Measurements from ENCODE around the gene POLR2B. TPM values are rescaled to one million over a fixed set of nuclear protein-coding genes. Genes with fewer than 3 reads are reported as not detected.

Gene POLR2B
- total RNA-seq, 1 donor from 2014 or later: 73.0 TPM

DNA sequence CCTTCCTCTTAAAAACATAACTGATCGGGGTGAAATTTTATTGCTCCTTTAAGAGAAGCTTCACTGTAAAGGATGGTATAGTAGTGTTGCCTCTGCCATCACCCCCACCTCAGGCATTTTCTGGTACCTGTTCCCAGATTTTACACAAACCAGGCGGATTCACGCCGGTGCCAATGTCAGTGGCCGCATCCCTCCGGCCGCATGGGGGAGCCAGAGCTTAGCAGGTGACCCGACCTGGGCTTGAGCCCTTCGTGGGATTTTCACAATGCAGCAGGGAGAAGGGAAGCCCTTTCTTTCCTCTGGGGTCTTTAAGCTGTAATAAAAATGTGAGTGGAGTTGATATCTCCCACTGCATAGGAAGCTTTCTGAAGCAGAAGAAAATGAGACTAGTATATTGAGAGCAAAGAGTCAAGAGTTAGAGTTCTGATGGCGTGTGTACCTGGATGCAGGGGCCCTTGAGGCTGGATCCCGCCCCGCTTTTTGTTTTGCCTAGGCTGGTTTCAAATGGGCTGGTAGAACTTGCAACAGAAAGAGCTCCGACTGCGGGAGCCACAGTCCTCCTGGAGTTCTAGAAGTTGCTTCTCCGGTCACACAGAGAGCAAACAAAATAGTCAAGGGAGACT is 59.4 kb downstream of the POLR2B start:
- TF ChIP-seq, protein P1, sequence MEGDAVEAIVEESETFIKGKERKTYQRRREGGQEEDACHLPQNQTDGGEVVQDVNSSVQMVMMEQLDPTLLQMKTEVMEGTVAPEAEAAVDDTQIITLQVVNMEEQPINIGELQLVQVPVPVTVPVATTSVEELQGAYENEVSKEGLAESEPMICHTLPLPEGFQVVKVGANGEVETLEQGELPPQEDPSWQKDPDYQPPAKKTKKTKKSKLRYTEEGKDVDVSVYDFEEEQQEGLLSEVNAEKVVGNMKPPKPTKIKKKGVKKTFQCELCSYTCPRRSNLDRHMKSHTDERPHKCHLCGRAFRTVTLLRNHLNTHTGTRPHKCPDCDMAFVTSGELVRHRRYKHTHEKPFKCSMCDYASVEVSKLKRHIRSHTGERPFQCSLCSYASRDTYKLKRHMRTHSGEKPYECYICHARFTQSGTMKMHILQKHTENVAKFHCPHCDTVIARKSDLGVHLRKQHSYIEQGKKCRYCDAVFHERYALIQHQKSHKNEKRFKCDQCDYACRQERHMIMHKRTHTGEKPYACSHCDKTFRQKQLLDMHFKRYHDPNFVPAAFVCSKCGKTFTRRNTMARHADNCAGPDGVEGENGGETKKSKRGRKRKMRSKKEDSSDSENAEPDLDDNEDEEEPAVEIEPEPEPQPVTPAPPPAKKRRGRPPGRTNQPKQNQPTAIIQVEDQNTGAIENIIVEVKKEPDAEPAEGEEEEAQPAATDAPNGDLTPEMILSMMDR (IDR thresholded peaks at IDR 0.05; ENCODE audit: borderline replicate concordance): peak; percentile 90
- intact Hi-C loops (cut with micrococcal nuclease): loop anchor here (10.0 kb wide), 1 partner anchor 247 kb away; no protein-coding TSS in a partner anchor
- Histone ChIP-seq H3K4me1 (peaks cover 50% of the 10 kb centered on the region), H3K9me3 (replicated peaks) (no peaks in the 10 kb centered on the region), H3K27ac (replicated peaks) (peak overlapping the region; percentile 49), H3K36me3 (peaks cover 64% of the 10 kb centered on the region), H3K4me3 (no peak overlapping the region), H3K27me3 (ENCODE audit: low read depth) (no peaks in the 10 kb centered on the region)
- peak; percentile 58 for DNase-seq

DNA sequence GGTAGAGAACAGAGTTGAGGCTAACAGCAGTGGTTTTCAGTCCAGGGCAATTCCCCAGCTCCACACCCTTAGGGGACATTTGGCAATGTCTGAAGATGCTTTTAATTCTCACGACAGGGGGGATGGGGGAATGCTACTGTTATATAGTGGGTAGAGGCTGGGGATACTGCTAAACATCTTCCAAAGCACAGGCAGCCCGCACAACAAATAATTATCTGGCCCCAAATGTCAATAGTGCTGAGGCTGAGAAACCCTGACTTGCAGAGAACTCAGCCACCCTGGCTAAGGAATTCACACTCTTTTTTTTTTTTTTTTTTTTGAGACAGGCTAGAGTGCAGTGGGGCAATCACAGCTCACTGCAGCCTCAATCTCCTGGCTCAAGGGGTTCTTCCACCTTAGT is 60.6 kb downstream of the POLR2B start:
- intact Hi-C loops (cut with micrococcal nuclease): loop anchor here (10.0 kb wide), 1 partner anchor 245 kb away; no protein-coding TSS in a partner anchor
- H3K36me3 ChIP-seq: peaks cover 58% of the 10 kb centered on the region
- peaks cover 62% of the 10 kb centered on the region for H3K4me1 ChIP-seq

DNA sequence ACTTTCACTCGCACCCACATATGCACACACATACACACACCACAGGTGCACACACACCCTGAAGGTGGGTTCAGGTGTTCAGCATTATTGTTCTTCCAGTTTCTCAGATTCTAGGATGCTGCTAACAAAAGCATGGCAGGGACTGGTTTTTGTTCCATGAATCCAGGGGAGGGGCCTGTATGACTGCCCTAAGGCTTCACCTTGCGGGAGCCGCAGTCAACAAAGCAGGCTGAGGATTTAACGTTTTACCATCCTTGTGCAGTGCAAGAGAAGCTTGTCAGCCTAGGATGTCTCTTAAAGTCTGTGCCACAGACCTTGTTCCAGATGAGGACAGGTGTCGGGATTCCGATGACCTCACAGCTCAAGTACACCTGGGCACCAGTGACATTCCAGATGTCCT is 61.8 kb downstream of the POLR2B start:
- Histone ChIP-seq H3K27ac (replicated peaks) (peak overlapping the region; percentile 86), H3K9me3 (replicated peaks) (no peaks in the 10 kb centered on the region), H3K4me1 (peaks cover 74% of the 10 kb centered on the region), H3K4me3 (no peak overlapping the region), H3K36me3 (peaks cover 52% of the 10 kb centered on the region), H3K27me3 (ENCODE audit: low read depth) (no peaks in the 10 kb centered on the region)
- intact Hi-C loops (cut with micrococcal nuclease): no loop called here
- TF ChIP-seq, protein P1 (IDR thresholded peaks at IDR 0.05; ENCODE audit: borderline replicate concordance): no peak
- no peak for DNase-seq

More for the DNA sequence above, 60.6 kb downstream of the POLR2B start:
- no peak overlapping the region for H3K4me3 ChIP-seq
- no peak for DNase-seq
- H3K27ac ChIP-seq (replicated peaks): peak overlapping the region; percentile 86
- TF ChIP-seq, protein P1 (IDR thresholded peaks at IDR 0.05; ENCODE audit: borderline replicate concordance): no peak
- H3K27me3 ChIP-seq (ENCODE audit: low read depth): no peaks in the 10 kb centered on the region
- H3K9me3 ChIP-seq (replicated peaks): no peaks in the 10 kb centered on the region

DNA sequence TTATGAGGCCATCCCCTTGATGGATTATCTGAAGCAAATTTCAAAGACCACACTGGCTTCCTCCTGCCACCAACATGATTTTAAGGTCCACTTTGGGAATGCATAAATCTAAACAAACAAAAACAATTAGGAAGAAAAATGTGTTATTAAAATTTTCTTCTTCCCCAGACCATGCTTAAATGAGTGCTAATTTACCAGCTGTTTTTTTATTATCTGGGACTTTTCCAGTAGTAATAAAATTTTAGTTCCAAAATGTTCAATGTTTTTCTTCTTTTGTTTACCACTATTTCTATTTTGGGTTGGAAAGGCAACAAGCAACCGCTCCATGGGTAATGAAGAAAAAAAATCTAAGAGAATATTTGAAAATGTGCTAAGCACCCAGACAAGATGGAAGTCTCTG is 62.3 kb downstream of the POLR2B start:
- peaks cover 48% of the 10 kb centered on the region for H3K36me3 ChIP-seq

DNA sequence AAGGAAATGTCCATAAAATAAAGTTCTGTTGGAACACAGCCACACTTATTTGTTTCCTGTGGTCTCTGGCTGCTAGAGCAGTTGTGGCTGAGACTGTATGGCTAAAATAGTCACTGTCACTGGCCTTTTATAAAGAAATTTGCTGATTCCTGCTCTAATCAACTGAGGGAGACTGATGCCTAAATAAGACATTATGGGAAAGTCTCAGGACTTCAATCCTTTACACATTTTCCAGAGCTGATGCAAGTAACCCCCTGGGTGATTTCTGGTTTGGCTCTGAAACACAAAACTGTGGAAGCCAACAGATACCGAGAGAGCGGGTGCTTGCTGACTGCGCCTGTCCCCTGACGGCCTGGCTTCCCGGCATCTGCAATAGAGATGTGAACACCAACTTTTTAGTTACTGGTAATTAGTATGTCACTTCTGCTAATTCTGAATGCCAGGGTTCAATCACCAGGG is 64.0 kb downstream of the POLR2B start:
- Histone ChIP-seq H3K27me3 (ENCODE audit: low read depth) (no peaks in the 10 kb centered on the region), H3K4me1 (peaks cover 96% of the 10 kb centered on the region), H3K27ac (replicated peaks) (peak overlapping the region; percentile 86), H3K4me3 (peak overlapping the region; percentile 19), H3K9me3 (replicated peaks) (peaks cover 3% of the 10 kb centered on the region), H3K36me3 (peaks cover 34% of the 10 kb centered on the region)
- TF ChIP-seq, protein P1 (IDR thresholded peaks at IDR 0.05; ENCODE audit: borderline replicate concordance): no peak
- intact Hi-C loops (cut with micrococcal nuclease): no loop called here
- DNase-seq: peak; percentile 51

More for the DNA sequence above, 62.3 kb downstream of the POLR2B start:
- Histone ChIP-seq H3K4me3 (no peak overlapping the region), H3K4me1 (peaks cover 79% of the 10 kb centered on the region), H3K9me3 (replicated peaks) (no peaks in the 10 kb centered on the region), H3K27me3 (ENCODE audit: low read depth) (no peaks in the 10 kb centered on the region), H3K27ac (replicated peaks) (peak overlapping the region; percentile 86)
- DNase-seq: no peak
- intact Hi-C loops (cut with micrococcal nuclease): no loop called here
- TF ChIP-seq, protein P1 (IDR thresholded peaks at IDR 0.05; ENCODE audit: borderline replicate concordance): no peak

All from left ventricle myocardium inferior (tissue), 1 donor.